ENCODE results near the gene PRUNE2. TPM values are rescaled to one million over a fixed set of nuclear protein-coding genes. Genes with fewer than 3 reads are reported as not detected.

The PRUNE2 gene
- total and polyA plus RNA-seq, 2 of the 8 experiments (the other 6 are each of a cell fraction or from before 2014, with no cell fraction given): 5.5 to 13.3 TPM

GRCh38 chr9:76789840-76790239 lies 116.1 kb downstream of the PRUNE2 start:
- Histone ChIP-seq H2BK12ac (ENCODE audit: low read depth, low read length) (no peak overlapping the region), H3K4me1 (replicated peaks in 1 of 4; ENCODE audit: control insufficient read depth in 3 of 4, insufficient read depth in 4 of 4, low read length in 3 of 4) (no peaks in the 10 kb centered on the region), H3K23me2 (ENCODE audit: low read depth, low read length) (no peaks in the 10 kb centered on the region), H3K4me3 (ENCODE audit: extremely low read depth in 1 of 4, insufficient read depth in 2 of 4, low read depth in 3 of 4, low read length in 4 of 4) (no peak overlapping the region), H2BK15ac (ENCODE audit: low read length) (no peak overlapping the region), H3K27ac (ENCODE audit: low read depth, low read length) (no peak overlapping the region), H3K56ac (replicated peaks; ENCODE audit: insufficient read length, low read depth, low read length) (no peak overlapping the region), H3K4ac (replicated peaks; ENCODE audit: insufficient read length, low read depth, low read length) (no peak overlapping the region), H3K23ac (ENCODE audit: insufficient read length) (no peak overlapping the region), H3K79me1 (ENCODE audit: low read depth, low read length) (no peaks in the 10 kb centered on the region), H2BK20ac (ENCODE audit: low read length) (no peak overlapping the region), H2BK120ac (replicated peaks; ENCODE audit: low read depth, low read length) (no peak overlapping the region), H4K20me1 (replicated peaks in 1 of 2; ENCODE audit: control insufficient read depth in 1 of 2, insufficient read depth in 2 of 2, low read length in 2 of 2) (no peaks in the 10 kb centered on the region), H3K4me2 (ENCODE audit: insufficient read depth in 1 of 2, low read depth in 2 of 2, low read length in 2 of 2) (no peak overlapping the region), H4K8ac (ENCODE audit: extremely low read depth, insufficient read depth, low read length) (no peak overlapping the region), H3K36me3 (ENCODE audit: control insufficient read depth in 2 of 4, insufficient read depth in 4 of 4, low read length in 3 of 4) (no peaks in the 10 kb centered on the region), H3K18ac (ENCODE audit: extremely low read depth, low read length) (no peak overlapping the region), H2AK5ac (ENCODE audit: low read depth, low read length) (no peak overlapping the region), H2AFZ (ENCODE audit: low read length) (no peak overlapping the region), H4K91ac (replicated peaks; ENCODE audit: insufficient read length, low read length) (no peak overlapping the region), H3K79me2 (ENCODE audit: control insufficient read depth in 1 of 2, insufficient read depth in 2 of 2, low read length in 2 of 2) (no peaks in the 10 kb centered on the region), H3K27me3 (replicated peaks in 1 of 4; ENCODE audit: control insufficient read depth in 3 of 4, extremely low read depth in 1 of 4, insufficient read depth in 3 of 4, low read length in 3 of 4) (no peaks in the 10 kb centered on the region), H2BK5ac (ENCODE audit: low read depth, low read length) (no peak overlapping the region), H4K5ac (ENCODE audit: insufficient read length, low read depth, low read length) (no peak overlapping the region), H3K9me3 (ENCODE audit: insufficient read depth in 2 of 2, low read depth in 1 of 2, low read length in 1 of 2) (no peaks in the 10 kb centered on the region), H3K9ac (replicated peaks in 1 of 4; ENCODE audit: extremely low read depth in 1 of 4, low read depth in 3 of 4, low read length in 3 of 4) (no peak overlapping the region), H3K14ac (ENCODE audit: insufficient read length) (no peak overlapping the region)
- ChIA-PET POLR2A (ENCODE audit: partially characterized antibody) (no interaction called here), CTCF (ENCODE audit: partially characterized antibody) (no interaction called here)
- WGBS, 2 experiments (ENCODE audit: extremely low coverage in 1 of 2, insufficient coverage in 1 of 2, insufficient read length in 1 of 2, insufficient replicate concordance in 2 of 2, low coverage in 1 of 2, low lambda C conversion rate in 2 of 2, missing lambda C conversion rate in 1 of 2): 86% methylated on average over 1 of the region's 1 CpG; no CpG with 5 or more reads in 1 of the 2 experiments
- DNase-seq (ENCODE audit: low read depth in 1 of 2, low spot score in 2 of 2) (no peak), FAIRE-seq (no peak)
- TF ChIP-seq CHD1 (IDR thresholded peaks at IDR 0.05; ENCODE audit: low read depth, low read length) (no peak), SP2 (IDR thresholded peaks at IDR 0.05; ENCODE audit: low read length) (no peak), BACH1 (IDR thresholded peaks at IDR 0.05; ENCODE audit: low read length) (no peak), FOSL1 (IDR thresholded peaks at IDR 0.05; ENCODE audit: insufficient read depth, low read depth, low read length) (no peak), CEBPB (IDR thresholded peaks at IDR 0.05; ENCODE audit: low read depth, low read length) (no peak)

Data from H1 (cell line).